Activated gamma-delta T cell treated with Interleukin-2 at 50 U/mL for 16 hours (primary cell): ENCODE data around the gene CCK.

Experiments used
- DNase-seq: peaks from one replicate; pipeline ENCODE4 v3.0.0-alpha.2; 2020

The CCK gene

DNA sequence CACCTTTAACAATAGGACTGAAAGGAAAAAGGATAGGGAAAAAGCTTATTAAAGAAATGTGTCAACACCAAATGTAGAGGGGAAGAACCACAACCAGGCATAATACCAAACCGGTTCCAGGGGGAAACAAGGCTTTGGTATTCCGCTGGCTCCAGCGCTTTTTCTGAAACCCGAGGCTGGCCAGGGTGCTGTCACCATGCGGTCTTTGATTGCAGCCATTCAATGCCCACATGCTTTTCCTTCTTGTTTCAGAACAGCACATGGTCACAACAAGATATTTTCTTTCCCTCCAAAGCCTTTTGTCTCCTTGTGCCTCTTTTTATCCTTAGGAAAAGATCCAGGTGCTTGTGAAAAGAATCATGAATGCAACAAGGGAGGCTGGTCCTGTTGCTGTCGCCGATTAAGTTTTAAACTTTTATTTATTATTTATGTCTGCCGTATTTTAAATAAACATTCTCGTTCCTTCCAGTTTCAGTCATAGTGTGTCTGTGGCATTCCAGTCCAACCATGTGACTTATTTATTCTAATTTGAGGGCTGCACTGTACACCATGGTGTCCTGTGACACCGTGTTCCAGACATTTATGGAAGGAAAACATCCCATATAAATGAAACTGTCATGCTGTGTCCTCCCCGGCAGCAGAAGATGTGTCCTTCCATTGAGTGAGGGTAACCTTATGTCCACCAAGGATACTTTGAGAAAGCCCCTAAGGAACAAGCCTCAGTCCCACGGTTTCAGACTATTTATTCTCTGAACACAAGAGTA is 41.1 kb downstream of the CCK start:
- DNase-seq = no peak

DNA sequence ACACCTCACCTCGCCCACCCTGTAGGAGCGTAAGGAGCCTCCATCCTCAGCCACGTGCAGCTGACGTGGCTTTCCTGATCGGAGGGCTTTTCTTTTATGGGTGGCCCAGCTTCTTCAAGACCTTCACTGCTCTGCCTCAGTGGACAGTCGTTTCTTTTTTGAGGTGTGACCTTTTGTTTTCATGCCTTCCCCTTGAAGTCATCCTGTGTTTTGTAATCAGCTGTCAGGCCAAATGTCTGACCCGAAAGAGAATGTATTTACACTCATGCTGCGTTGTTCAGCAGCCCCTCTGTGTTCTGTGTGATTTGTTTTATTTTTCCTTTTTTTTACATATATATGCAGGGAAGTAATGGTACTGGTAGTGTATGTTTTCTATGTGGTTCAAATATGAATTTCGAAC is 41.8 kb downstream of the CCK start:
- no peak for DNase-seq

DNA sequence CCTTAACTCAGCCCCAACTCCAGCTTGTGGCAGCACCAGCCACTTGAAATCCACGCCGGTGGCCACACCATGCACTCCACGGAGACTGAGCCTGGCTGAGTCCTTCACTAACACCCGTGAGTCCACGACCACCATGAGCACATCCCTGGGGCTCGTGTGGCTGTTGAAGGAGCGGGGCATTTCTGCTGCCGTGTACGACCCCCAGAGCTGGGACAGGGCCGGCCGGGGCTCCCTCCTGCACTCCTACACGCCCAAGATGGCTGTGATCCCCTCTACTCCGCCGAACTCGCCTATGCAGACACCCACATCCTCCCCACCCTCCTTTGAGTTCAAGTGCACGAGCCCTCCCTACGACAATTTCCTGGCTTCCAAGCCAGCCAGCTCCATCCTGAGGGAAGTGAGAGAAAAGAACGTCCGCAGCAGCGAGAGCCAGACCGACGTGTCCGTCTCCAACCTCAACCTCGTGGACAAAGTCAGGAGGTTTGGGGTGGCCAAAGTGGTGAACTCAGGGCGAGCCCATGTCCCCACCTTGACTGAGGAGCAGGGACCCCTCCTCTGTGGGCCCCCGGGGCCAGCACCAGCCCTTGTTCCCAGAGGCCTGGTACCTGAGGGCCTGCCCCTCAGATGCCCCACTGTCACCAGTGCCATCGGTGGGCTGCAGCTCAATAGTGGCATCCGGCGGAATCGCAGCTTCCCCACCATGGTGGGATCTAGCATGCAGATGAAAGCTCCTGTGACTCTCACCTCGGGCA is 42.9 kb downstream of the CCK start:
- no peak for DNase-seq

DNA sequence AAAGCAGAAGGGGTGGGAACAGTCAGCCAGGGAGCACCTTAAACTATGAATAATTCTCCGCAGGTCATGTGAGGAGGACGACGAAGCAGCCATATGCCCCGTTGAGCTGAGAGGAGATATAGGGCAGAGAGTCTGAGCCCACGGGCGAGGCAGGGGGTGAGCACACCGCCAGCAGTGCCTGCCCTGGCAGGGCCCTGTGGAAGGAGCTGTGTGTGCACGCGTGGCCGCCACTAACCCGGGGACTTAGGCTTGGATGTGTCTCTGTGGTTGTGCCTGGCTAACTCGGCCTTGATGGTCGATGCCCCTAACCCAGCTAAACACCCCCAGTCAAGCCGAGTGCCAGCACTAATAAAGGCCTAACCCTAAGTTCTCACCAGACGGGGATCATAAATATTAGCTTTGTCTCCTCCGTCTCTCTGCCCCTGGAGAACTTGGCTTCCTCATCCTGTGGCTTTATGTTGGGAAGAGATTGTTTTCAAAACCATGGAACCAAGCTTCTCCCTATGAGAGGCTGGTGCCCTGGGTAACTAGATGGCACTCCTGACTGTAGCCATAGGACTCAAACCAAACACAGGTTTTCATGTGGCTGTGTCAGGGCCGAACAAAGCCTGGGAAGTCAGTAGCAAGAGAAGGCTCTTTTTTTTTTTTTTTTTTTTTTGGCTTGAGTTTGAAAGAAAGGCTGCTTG is 45.4 kb downstream of the CCK start:
- no peak for DNase-seq

DNA sequence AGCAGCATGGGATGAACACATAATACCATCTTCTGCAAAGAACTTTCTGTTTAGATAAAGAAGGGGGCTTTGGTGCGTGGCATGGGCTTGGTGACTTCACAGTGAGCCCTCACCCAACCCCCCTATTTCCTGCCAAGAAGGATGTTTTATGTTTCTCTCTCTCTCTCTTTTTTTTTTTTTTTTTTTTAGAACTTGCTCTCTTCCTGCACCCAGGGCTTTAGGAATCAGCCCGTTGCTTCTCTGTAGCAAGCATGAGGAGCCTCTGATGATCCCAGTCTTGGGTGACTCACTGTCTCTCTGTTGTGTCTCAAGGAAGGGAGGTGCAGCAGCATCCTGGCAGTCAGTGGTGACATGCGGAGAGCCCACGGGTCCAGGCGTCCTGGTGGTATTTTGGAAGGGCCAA is 49.1 kb downstream of the CCK start:
- peak; percentile 40 for DNase-seq

DNA sequence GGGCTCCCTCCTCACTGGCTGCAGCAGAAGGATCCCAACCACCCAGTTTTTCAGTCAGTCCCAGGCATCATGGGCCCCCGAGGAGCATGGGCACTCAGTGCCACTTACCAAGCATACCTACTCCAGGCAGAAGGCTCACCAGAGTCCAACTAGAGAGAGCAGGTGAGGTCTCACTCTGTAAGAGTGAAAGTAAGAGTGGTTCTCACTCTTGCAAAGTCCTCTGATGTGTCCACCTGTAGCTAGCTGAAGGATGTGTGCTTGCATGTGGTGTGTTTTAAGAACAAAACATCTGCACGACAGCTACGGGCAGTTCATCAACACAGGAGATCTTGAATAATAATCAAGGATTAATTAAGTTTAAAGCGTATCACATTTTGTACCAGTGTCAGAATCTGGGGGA is 49.7 kb downstream of the CCK start:
- no peak for DNase-seq

DNA sequence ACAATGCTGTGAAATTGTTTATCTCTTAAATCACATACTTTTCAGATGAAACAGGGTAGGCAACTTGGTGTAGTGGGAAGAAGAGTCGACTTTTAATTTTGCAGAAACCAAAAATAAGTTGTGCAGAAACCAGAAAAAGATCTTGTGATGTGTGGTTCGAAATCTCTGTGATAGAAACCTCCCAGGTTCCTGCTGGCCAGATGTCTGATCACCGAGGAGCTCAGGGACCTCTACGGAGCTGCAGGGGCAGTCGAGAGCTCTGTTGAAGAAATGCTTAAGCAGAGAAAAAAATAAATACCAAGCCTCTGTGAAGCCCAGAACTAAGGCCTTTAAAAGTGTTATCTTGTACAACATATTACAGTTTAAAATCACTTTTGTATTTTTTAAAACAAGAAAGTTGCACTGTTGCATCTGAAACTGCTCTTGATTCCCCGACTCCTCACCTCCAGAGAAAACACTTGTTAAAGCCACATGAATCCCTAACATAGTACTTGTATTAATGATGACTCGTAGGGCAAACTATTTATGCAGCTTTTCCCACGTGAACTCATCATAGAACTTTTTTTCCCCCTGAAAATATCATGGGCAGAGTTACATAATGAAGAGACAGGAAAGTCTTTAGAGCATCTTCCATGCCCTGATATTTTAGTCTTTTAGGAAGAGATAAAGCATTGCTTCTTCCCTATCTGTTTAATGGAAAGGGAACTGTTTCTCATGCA is 51.3 kb downstream of the CCK start:
- no peak for DNase-seq

DNA sequence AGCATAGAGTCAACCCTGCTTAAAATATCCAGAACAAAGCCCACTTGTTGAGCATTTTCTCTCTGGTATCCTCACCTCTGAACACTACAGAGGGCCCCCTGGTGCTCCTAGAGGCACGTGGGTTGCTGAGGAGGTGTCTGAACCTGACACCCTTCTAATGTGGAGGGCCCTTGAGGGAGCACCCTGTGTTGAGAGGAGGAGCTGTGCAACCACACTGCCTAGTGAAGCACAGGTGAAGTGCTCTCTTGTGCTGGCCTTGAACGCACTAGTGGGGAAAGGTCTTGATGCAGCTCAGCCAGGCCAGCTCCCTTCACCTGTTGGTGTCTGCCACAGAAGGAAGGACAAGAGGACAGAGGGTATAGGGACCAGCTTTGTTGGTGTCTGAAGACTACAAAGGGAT is 51.9 kb downstream of the CCK start:
- DNase-seq = no peak

DNA sequence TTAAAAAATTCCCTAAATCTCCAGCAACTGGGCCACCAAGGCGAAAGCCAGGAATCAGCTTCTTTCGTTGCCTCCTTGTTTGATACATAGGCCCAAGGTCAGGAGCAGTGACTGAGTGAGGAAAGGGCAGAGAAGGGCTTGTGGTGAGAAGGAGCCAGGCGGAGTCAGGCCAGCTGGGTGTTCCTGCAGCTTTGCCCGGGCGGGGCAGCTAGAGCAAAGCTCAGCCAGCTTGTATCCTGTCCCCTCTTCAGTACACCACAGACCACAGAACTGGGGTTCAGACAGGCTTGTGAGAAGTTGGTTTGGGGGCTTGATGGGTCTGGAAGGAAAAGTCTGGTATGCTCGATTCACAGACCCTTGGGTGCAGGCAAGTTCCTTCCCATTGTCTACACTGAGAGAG is 52.6 kb downstream of the CCK start:
- DNase-seq = peak; percentile 17

DNA sequence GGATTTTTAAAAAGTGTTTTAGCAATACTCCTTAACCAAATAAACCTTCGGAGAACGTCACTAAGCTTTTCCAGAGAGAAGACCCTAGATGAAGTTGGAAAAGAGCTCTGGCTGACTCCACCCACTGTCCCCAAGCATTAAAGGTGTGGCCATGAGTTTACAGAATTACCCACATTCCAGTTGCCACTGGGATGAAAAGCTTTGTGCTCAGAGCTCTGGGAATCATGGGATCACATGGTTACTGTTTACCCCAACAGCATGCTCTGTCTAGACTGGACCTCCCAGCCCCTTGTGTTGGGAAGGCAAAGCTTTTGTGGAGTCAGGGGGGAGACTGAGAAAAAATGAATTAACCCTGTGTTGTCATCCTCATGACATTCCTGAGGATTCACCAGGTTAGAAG is 55.3 kb downstream of the CCK start:
- no peak for DNase-seq

DNA sequence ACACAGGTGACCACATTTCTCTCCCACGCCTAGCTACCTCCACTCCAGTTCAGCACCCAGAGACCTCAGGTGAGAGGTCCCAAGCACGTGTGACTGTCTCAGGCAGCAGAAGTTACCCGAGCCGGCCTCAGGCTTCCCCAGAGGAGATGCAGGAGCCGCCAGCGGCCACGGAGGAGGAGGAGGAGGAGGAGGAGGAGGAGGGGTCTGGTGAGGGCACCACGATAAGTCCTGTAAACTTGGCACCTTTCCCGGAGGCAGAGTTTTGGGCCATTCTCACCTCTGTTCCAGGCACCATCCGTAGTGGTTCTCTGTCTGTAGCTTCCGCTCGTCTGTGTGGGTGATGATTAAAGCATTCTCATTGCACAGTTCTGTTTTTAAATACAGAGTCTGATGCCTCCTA is 56.1 kb downstream of the CCK start:
- DNase-seq = no peak
